Measurements from ENCODE around the gene TMUB2.

The TMUB2 gene

GRCh38 chr17:44176671-44177501, 9.9 kb upstream of the TMUB2 start:
- no peak for DNase-seq (ENCODE audit: low read depth)

GRCh38 chr17:44177640-44178039, 9.1 kb upstream of the TMUB2 start:
- no peak for DNase-seq (ENCODE audit: low read depth)

DNA sequence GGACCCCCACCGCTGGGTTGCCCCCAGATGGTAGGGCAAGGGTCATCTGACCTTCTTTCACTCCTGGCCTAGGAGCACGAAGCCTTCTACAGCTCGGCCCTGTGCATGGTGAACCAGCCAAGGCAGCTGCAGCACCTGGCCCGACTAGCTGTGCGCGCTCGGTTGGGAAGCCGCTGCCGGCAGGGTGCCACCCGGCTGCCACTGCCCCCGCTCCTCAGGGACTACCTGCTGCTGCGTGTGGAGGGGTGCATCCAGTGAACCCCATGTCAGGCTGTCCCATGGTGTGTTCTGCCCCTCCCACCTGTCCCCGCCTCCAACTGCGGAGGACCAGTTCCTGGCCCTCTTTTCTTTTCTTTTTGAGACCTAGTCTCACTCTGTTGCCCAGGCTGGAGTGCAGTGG, 8.6 kb upstream of the TMUB2 start:
- DNase-seq (ENCODE audit: low read depth), result no peak

DNA sequence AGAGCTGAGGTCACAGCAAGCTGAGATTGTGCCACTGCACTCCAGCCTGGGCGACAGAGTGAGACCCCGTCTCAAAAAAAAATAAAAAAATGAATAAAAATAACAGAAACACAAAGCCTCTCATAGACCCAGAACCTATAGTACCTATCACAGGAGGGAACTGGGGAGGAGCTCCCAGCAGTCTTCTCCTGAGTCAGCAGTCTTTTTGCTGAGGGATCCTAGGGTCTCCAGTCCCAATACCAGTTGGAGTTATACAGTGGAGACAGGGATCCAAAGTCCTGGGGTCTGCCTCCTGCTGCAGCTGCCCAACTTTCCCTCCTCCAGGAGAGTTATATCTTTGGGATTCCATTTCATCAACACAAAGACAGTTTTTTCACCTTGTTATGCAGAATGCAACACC, 3.7 kb upstream of the TMUB2 start:
- DNase-seq (ENCODE audit: low read depth), result no peak

GRCh38 chr17:44184212-44184810, 2.5 kb upstream of the TMUB2 start:
- DNase-seq (ENCODE audit: low read depth), result no peak

- no peak for DNase-seq (ENCODE audit: low read depth)
Measured at GRCh38 chr17:44187131-44187899, 543 bp downstream of the TMUB2 start.

DNA sequence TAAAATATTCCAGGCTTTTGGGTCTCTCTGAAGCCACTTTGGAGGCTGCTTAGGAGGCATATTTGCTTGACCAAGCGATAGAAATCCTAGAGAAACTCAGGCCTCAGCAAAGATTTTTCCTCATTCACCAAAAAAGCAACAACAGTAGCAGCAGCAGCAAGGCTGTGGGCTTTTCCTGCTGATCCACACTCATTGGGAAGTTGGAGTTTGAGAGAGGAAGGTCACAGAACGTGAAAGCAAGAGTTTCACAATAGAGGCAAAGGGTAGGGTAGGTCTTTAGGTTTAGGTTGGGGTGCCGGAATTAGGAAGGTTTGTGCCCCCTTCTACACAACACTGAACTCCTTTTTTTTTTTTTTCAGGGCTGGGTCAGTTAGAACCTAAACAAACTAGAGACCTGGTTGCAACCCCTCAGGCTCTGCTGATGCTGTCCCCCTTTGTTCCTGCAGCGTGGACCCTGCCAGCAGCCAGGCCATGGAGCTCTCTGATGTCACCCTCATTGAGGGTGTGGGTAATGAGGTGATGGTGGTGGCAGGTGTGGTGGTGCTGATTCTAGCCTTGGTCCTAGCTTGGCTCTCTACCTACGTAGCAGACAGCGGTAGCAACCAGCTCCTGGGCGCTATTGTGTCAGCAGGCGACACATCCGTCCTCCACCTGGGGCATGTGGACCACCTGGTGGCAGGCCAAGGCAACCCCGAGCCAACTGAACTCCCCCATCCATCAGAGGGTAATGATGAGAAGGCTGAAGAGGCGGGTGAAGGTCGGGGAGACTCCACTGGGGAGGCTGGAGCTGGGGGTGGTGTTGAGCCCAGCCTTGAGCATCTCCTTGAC, 2.0 kb downstream of the TMUB2 start:
- DNase-seq (ENCODE audit: low read depth), result no peak

- DNase-seq (ENCODE audit: low read depth), result no peak
Measured at GRCh38 chr17:44190481-44190880, 3.7 kb downstream of the TMUB2 start.

DNA sequence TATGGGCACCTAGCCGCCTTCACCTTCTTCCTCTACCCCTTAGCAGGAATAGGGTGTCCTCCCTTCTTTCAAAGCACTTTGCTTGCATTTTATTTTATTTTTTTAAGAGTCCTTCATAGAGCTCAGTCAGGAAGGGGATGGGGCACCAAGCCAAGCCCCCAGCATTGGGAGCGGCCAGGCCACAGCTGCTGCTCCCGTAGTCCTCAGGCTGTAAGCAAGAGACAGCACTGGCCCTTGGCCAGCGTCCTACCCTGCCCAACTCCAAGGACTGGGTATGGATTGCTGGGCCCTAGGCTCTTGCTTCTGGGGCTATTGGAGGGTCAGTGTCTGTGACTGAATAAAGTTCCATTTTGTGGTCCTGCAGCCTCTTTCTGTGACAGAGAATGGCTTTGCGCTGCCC, 4.6 kb downstream of the TMUB2 start:
- no peak for DNase-seq (ENCODE audit: low read depth)

GRCh38 chr17:44191941-44192496, 5.2 kb downstream of the TMUB2 start:
- no peak for DNase-seq (ENCODE audit: low read depth)

GRCh38 chr17:44192750-44193149, 6.0 kb downstream of the TMUB2 start:
- DNase-seq (ENCODE audit: low read depth), result no peak

GRCh38 chr17:44193326-44194084, 6.7 kb downstream of the TMUB2 start:
- no peak for DNase-seq (ENCODE audit: low read depth)

GRCh38 chr17:44197107-44197506, 10.3 kb downstream of the TMUB2 start:
- no peak for DNase-seq (ENCODE audit: low read depth)

- DNase-seq (ENCODE audit: low read depth), result no peak
Measured at GRCh38 chr17:44197980-44198720, 11.4 kb downstream of the TMUB2 start.

DNA sequence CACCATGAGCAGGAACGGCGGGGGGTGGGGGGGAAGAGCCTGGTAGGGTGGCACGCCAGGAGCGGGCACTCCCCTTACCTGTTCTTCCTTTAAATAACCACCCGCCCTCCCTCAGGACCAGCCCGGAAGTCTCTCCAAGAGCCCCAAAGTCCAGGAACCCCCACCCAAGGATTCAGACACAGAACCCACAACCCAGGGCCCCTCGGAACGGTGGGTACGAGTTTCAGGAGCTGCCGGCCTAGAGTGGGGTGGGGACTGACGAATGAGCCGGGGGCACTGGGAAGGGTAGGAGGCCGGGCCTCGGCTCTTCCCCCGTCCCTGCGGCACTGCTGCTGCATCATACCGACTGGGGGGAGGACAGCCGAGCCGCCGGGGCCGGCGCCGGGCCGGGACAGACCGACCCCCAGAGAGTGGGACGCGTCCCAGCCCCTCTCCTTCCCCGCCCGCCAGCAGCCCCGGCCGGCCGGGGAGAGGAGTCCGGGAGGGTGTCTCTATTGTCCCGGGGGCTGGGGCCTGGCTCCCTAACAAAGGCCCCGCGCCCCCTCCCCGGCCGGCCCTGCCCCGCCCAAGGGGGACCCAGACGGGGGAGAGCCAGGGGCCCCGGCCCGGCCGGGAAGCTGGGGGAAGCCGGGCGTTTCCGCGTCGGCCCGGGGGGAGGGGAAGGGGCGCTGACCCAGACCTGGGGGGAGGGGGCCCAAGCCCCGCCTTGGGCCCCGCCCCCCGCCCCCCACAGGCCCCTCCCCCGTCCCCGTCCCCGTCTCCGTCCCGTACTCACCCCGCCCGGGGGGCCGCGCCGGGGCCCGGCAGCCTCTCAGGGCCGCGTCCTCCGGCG, 12.2 kb downstream of the TMUB2 start:
- peak; percentile 54 for DNase-seq (ENCODE audit: low read depth)

GRCh38 chr17:44199553-44200477, 13.0 kb downstream of the TMUB2 start, which contains the start of gene ATXN7L3:
ATXN7L3 (minus strand) TSS chr17:44199884; CDS start chr17:44198070, 1,814 bp downstream.
- peak; percentile 100 for DNase-seq (ENCODE audit: low read depth)

- DNase-seq (ENCODE audit: low read depth), result no peak
Measured at GRCh38 chr17:44200478-44201155, 13.8 kb downstream of the TMUB2 start.

GRCh38 chr17:44202756-44203155, 16.0 kb downstream of the TMUB2 start:
- DNase-seq (ENCODE audit: low read depth), result no peak

Measured in activated T-cell treated with anti-CD3 and anti-CD28 coated beads for 48 hours (primary cell).